Activated CD8-positive, alpha-beta T cell treated with anti-CD3 and anti-CD28 coated beads for 36 hours (primary cell): ENCODE data around the gene FAM162A. TPM values are rescaled to one million over a fixed set of nuclear protein-coding genes. Genes with fewer than 3 reads are reported as not detected.

Source experiments
- ATAC-seq: fragments of 200-7000 bp; cut with Tn5 transposase; one replicate; pipeline ENCODE4 v1.10.0; 2021; ENCODE audit warnings: mild to moderate bottlenecking, moderate library complexity
- CTCF ChIA-PET: fragments of 350-600 bp; sonication (Branson Sonifier 250); formaldehyde crosslinking; loops from one replicate; lab custom pipeline; 2021; ENCODE audit warnings: antibody characterized with exemption; lab: Charles Lee
- POLR2A ChIA-PET: fragments of 350-600 bp; sonication (Branson Sonifier 250); formaldehyde crosslinking; loops from one replicate; lab custom pipeline; 2021; ENCODE audit warnings: antibody characterized with exemption; lab: Charles Lee
- DNase-seq: peaks from one replicate; pipeline ENCODE4 v3.0.0-alpha.2; 2020
- H3K27ac Mint-ChIP-seq: one replicate; pipeline ENCODE4 v1.8.0; 2021; ENCODE audit warnings: mild to moderate bottlenecking, mixed read lengths
- H3K27me3 Mint-ChIP-seq: one replicate; pipeline ENCODE4 v1.8.0; 2021; ENCODE audit warnings: mixed read lengths
- H3K36me3 Mint-ChIP-seq: one replicate; pipeline ENCODE4 v1.8.0; 2021; ENCODE audit warnings: low read depth, mixed read lengths
- H3K4me1 Mint-ChIP-seq: one replicate; pipeline ENCODE4 v1.8.0; 2021; ENCODE audit warnings: low read depth, mixed read lengths
- H3K4me3 Mint-ChIP-seq: one replicate; pipeline ENCODE4 v1.8.0; 2021; ENCODE audit warnings: mild to moderate bottlenecking, moderate library complexity, mixed read lengths
- H3K9me3 Mint-ChIP-seq: one replicate; pipeline ENCODE4 v1.8.0; 2021; ENCODE audit warnings: mixed read lengths
- CTCF ChIP-seq: fragments of 200-600 bp; IDR thresholded peaks from one replicate; pipeline ENCODE4 v1.8.0; 2022; ENCODE audit warnings: antibody characterized with exemption, mild to moderate bottlenecking
- intact Hi-C: fragments of 100-400 bp; cut with micrococcal nuclease; formaldehyde crosslinking; loops from one replicate; pipeline ENCODE4 v1.10.0; 2022
- total RNA-seq, 2 experiments: library from RNA; stranded (reverse); gene quantifications; one replicate each; pipeline ENCODE4 v1.2.3, GENCODE V29; 2021

The FAM162A gene
- total RNA-seq, 2 experiments from 2014 or later = 202 to 204 TPM

DNA sequence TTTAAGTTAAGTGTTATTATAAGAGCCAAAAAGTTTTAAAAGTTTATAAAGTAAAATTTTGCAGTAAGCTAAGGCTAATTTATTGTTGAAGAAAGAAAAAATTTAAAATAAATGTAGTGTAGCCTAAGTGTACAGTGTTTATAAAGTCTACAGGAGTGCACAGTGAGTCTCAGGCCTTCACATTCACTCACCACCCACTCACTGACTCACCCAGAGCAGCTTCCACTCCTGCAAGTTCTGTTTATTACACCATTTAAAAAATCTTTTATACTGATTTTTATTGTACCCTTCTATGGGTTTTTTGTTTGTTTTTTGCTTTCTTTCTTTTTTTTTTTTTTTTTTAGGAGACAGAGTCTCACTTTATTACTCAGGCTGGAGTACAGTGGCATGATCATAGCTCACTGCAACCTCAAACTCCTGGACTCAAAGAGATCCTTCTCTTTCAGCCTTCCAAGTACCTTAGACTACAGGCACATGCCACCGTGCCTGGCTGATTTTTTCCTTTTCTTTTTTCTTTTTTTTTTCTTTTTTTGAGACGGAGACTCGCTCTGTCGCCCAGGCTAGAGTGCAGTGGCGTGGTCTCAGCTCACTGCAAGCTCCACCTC, 33.1 kb upstream of the FAM162A start:
- peak; percentile 48 for DNase-seq
- Mint-ChIP-seq H3K27me3 (peaks cover 2% of the 10 kb centered on the region), H3K4me3 (no peak overlapping the region), H3K36me3 (no peaks in the 10 kb centered on the region), H3K27ac (no peak overlapping the region), H3K4me1 (no peaks in the 10 kb centered on the region), H3K9me3 (no peaks in the 10 kb centered on the region)
- ChIA-PET CTCF (no interaction called here), POLR2A (no interaction called here)
- TF ChIP-seq CTCF = no peak
- intact Hi-C loops = no loop called here
- peak; percentile 66 for ATAC-seq

- no peaks in the 10 kb centered on the region for H3K4me1 Mint-ChIP-seq
- H3K27ac Mint-ChIP-seq = no peak overlapping the region
- CTCF ChIA-PET = no interaction called here
- no peak for TF ChIP-seq CTCF
- no peaks in the 10 kb centered on the region for H3K9me3 Mint-ChIP-seq
- POLR2A ChIA-PET = no interaction called here
- H3K4me3 Mint-ChIP-seq = no peak overlapping the region
- ATAC-seq (no peak), DNase-seq (no peak)
- no peaks in the 10 kb centered on the region for H3K36me3 Mint-ChIP-seq
- peaks cover 2% of the 10 kb centered on the region for H3K27me3 Mint-ChIP-seq
- intact Hi-C loops = no loop called here
These were observed 32.4 kb upstream of the FAM162A start for GRCh38 chr3:122351612-122352011.

- H3K9me3 Mint-ChIP-seq = no peaks in the 10 kb centered on the region
- no peaks in the 10 kb centered on the region for H3K36me3 Mint-ChIP-seq
- H3K4me1 Mint-ChIP-seq = no peaks in the 10 kb centered on the region
- intact Hi-C loops = no loop called here
- no peak for ATAC-seq
- no peak for DNase-seq
- no peak for TF ChIP-seq CTCF
- ChIA-PET POLR2A (interaction anchor here (0.7 kb wide), 1 partner anchor 124 kb away, joined by 3 read pairs; no protein-coding TSS in a partner anchor), CTCF (interaction anchor here (1.2 to 1.7 kb wide), 2 partner anchors 10 kb away, joined by 3 to 5 read pairs; no protein-coding TSS in a partner anchor)
- H3K27me3 Mint-ChIP-seq = no peaks in the 10 kb centered on the region
- no peak overlapping the region for H3K4me3 Mint-ChIP-seq
- H3K27ac Mint-ChIP-seq = no peak overlapping the region
These were observed 30.8 kb upstream of the FAM162A start for GRCh38 chr3:122353215-122353614.

DNA sequence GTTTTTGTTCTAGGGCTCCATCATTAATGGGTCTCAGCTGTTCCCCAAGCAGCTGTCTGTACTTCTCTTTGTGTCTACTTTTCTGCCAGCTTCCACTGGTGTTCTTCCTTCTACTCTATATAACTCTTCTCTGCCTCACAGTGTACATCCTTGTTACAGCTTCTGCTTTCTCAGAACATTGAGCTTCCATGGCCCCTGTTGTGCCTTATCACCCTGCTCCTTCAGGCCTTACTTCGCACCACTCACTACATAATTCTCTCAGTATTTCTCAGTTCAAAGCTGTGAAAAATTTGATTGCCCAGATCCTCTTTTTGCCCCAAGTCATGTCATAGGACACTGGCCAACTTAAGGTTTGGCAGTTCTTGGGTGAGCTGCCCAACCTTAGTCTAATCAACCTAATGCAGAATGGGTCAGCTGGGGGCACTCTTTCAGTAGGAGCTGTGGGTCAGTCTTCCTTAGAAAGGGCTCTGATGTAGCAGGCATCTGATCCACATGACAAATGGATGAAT, 30.0 kb upstream of the FAM162A start:
- H3K4me3 Mint-ChIP-seq = no peak overlapping the region
- no peaks in the 10 kb centered on the region for H3K27me3 Mint-ChIP-seq
- DNase-seq (no peak), ATAC-seq (no peak)
- peaks cover 7% of the 10 kb centered on the region for H3K36me3 Mint-ChIP-seq
- H3K9me3 Mint-ChIP-seq = no peaks in the 10 kb centered on the region
- ChIA-PET POLR2A (no interaction called here), CTCF (interaction anchor here (0.5 to 1.7 kb wide), 3 partner anchors 9 to 268 kb away, joined by 3 to 5 read pairs (median 3); no protein-coding TSS in a partner anchor)
- no peak for TF ChIP-seq CTCF
- H3K4me1 Mint-ChIP-seq = peaks cover 7% of the 10 kb centered on the region
- intact Hi-C loops = no loop called here
- no peak overlapping the region for H3K27ac Mint-ChIP-seq

- Mint-ChIP-seq H3K9me3 (no peaks in the 10 kb centered on the region), H3K27ac (no peak overlapping the region), H3K4me3 (no peak overlapping the region), H3K27me3 (no peaks in the 10 kb centered on the region), H3K36me3 (peaks cover 11% of the 10 kb centered on the region), H3K4me1 (peaks cover 7% of the 10 kb centered on the region)
- ATAC-seq = no peak
- DNase-seq = no peak
- POLR2A ChIA-PET = interaction anchor here (0.7 kb wide), 1 partner anchor 292 kb away, joined by 3 read pairs; no protein-coding TSS in a partner anchor
- intact Hi-C loops = no loop called here
- TF ChIP-seq CTCF = no peak
- CTCF ChIA-PET = no interaction called here
These were observed 28.4 kb upstream of the FAM162A start for GRCh38 chr3:122355612-122356011.
